HG03175 (cell line): ENCODE results near the gene ZFP42.
"Not testable (repeated sequence)": the region's sequence is repeated elsewhere in the genome, so short reads cannot be mapped to it uniquely, and the experiment has no call there.

Source experiments
- ATAC-seq: cut with Tn5 transposase; IDR thresholded peaks from one replicate; pipeline ENCODE4 v1.9.1; 2021; ENCODE audit warnings: mild to moderate bottlenecking, moderate library complexity; ENCODE audit not compliant: unreplicated experiment

Gene ZFP42

GRCh38 chr4:188018262-188018661 lies 22.7 kb downstream of the ZFP42 start:
- no peak for ATAC-seq

GRCh38 chr4:188021548-188022249 lies 26.1 kb downstream of the ZFP42 start:
- no peak for ATAC-seq

GRCh38 chr4:188023682-188024081 lies 28.1 kb downstream of the ZFP42 start:
- no peak for ATAC-seq

GRCh38 chr4:188025476-188025875 lies 29.9 kb downstream of the ZFP42 start:
- no peak for ATAC-seq

- no peak for ATAC-seq
Measured at GRCh38 chr4:188029114-188029513, 33.5 kb downstream of the ZFP42 start.

GRCh38 chr4:188030401-188030800 lies 34.8 kb downstream of the ZFP42 start:
- ATAC-seq, result no peak

- no peak for ATAC-seq
Measured at GRCh38 chr4:188031751-188032150, 36.2 kb downstream of the ZFP42 start.

- ATAC-seq, result no peak
Measured at GRCh38 chr4:188032170-188032569, 36.6 kb downstream of the ZFP42 start.

- ATAC-seq, result no peak
Measured at GRCh38 chr4:188032583-188032982, 37.0 kb downstream of the ZFP42 start.

GRCh38 chr4:188037003-188037713 lies 41.6 kb downstream of the ZFP42 start:
- no peak for ATAC-seq

GRCh38 chr4:188041721-188042120 lies 46.1 kb downstream of the ZFP42 start:
- ATAC-seq, result no peak

- no peak for ATAC-seq
Measured at GRCh38 chr4:188042191-188042590, 46.6 kb downstream of the ZFP42 start.

- no peak for ATAC-seq
Measured at GRCh38 chr4:188043154-188043553, 47.6 kb downstream of the ZFP42 start.

- ATAC-seq, result not testable (repeated sequence)
Measured at GRCh38 chr4:188045461-188045860, 49.9 kb downstream of the ZFP42 start.

GRCh38 chr4:188046657-188047056 lies 51.1 kb downstream of the ZFP42 start:
- ATAC-seq, result no peak

GRCh38 chr4:188053302-188053701 lies 57.7 kb downstream of the ZFP42 start:
- no peak for ATAC-seq
